GM12874 (cell line): ENCODE results near the gene SETD5.
A peak's percentile ranks its signal among the peaks of the same experiment; 100 is the strongest.

Source experiments
- TF ChIP-seq, protein P1 (sequence below): IDR thresholded peaks from 2 replicates; pipeline ENCODE4 v1.5.1; 2011; ENCODE audit warnings: low read depth, mild to moderate bottlenecking, control low read depth, low read length, moderate library complexity; ENCODE audit not compliant: insufficient read depth

SETD5 gene

DNA sequence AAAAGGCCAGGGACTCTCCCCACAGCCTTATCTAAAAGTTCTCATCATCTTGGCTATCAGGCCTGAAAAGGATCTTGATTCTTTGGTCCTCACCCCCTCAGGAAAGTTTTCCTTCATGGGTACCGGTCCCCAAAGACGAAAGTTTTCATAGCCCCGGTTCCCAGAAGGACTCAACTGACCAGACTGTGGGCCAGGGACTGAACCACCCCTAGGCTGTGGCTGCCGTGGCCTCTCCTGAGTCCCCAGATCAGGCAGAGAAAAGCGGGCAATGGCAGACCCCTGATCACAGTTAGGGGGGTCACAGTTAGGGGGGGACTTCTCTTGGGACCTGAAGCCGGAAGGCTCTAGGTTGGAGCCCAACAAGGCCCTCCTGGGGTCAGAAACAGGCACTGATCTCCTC is 101.4 kb downstream of the SETD5 start:
- TF ChIP-seq, protein P1, sequence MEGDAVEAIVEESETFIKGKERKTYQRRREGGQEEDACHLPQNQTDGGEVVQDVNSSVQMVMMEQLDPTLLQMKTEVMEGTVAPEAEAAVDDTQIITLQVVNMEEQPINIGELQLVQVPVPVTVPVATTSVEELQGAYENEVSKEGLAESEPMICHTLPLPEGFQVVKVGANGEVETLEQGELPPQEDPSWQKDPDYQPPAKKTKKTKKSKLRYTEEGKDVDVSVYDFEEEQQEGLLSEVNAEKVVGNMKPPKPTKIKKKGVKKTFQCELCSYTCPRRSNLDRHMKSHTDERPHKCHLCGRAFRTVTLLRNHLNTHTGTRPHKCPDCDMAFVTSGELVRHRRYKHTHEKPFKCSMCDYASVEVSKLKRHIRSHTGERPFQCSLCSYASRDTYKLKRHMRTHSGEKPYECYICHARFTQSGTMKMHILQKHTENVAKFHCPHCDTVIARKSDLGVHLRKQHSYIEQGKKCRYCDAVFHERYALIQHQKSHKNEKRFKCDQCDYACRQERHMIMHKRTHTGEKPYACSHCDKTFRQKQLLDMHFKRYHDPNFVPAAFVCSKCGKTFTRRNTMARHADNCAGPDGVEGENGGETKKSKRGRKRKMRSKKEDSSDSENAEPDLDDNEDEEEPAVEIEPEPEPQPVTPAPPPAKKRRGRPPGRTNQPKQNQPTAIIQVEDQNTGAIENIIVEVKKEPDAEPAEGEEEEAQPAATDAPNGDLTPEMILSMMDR = no peak

DNA sequence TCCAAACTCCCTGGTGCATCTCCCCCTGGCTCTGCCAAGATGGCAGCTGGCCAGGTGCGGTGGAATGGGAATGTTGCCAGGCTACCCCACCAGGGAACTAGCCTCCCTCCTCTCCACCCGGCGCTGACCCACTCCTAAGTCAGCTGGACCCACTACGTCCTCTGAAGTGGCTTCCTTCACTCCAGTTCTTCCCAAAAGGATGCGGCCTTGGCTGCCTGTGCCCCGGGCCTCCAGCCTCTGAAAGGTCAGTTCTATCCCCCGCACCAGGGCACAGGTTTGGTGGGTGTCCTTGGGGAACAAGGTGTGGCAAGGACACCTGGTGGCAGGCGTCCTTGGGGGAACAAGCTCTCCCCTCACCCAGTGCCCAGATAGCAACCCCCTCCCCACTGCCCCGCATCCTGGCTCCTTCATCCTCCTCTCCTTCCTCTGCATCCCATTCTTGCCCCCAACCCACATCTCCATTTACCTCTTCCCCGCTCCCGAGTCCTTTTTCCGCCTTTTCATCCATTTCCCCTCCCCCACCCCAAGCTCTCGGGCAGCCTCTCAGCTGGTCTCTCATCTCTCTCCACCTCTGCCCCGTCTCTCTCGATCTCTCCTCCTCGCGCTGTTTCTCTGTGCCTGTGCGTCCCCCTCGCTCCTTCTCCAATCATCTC is 102.2 kb downstream of the SETD5 start:
- TF ChIP-seq, protein P1 = no peak

DNA sequence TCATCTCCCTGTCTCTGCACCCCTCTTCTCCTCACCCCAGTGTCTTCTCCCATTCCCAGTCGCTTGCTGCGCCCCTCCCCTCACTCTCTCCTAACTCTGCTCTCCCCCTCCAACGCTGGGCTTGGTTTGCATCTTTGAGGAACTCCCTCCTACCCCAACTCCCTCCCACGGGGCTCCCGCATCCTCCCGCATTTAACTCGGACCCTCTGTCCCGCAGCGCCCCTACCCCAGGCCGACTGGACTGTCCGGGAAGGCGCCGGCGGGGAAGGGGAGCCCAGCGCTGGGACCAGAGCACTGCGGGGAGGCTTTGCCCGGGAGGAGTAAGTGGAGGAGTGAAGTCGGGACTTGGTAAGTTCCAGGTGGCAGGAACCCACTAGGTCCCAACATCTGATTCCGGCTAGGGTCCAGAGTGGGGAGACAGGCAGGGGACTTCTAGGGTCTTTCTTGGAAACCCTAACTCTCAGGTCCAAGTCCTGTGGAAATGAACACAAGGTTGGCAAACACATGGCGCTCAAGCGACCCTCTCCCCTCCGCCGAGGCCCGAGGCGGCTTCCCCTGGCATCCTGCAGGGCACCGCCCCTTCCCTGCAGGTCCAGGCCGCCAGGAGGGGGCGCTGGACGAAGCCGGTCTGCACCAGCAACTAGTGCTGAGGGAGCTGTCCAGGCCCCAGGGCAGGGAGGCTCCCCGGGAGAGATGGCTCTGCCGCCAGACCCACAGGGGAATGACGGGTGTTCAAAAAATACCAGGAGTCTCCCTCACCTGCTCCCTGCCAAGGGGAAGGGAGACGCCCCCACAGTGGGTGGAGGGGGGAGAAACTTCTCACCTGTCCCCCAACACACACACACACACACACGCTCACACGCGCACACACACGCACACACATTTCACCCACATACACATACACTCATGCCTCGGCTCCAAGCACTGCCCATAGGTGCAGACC is 103.0 kb downstream of the SETD5 start:
- TF ChIP-seq, protein P1 = peak; percentile 87

DNA sequence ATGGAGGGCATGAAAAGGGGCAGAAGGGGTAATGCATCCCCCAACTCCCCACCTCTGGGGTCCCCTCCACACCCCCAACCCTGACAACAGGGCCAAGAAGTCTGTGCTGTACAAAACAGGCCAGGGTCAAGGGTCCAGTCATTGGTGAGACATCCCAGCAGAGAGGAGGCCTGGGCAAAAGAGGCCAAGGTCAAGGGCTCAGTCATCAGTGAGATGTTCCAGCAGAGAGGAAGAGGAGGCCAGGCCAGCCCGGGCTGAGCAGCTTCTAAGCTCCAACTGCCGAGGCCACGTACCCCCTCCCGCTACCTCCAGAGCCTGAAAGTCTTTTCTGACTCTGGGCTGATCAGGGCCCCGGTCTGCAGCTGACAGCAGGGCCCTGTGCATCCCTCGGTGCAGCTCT is 103.8 kb downstream of the SETD5 start:
- TF ChIP-seq, protein P1 = no peak

DNA sequence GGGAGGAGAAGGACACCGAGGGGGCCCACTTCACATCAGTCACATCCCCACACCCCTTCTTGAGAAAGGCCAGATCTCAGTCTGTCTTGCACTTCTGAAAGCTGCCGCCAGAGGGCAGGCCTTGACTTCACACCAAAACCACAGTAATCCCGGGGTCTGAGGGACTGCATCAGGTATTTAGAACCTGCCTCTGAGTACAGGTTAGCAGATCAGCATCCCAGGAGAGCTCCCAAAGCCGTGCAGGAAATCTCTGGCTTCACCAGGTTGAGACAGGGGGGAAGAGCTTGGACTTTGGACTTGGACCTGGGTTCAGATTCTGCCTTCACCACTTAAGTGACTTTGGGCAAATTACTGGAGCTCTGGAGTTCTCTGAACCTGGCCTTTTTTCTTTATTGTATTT is 105.9 kb downstream of the SETD5 start:
- TF ChIP-seq, protein P1 = peak; percentile 91

DNA sequence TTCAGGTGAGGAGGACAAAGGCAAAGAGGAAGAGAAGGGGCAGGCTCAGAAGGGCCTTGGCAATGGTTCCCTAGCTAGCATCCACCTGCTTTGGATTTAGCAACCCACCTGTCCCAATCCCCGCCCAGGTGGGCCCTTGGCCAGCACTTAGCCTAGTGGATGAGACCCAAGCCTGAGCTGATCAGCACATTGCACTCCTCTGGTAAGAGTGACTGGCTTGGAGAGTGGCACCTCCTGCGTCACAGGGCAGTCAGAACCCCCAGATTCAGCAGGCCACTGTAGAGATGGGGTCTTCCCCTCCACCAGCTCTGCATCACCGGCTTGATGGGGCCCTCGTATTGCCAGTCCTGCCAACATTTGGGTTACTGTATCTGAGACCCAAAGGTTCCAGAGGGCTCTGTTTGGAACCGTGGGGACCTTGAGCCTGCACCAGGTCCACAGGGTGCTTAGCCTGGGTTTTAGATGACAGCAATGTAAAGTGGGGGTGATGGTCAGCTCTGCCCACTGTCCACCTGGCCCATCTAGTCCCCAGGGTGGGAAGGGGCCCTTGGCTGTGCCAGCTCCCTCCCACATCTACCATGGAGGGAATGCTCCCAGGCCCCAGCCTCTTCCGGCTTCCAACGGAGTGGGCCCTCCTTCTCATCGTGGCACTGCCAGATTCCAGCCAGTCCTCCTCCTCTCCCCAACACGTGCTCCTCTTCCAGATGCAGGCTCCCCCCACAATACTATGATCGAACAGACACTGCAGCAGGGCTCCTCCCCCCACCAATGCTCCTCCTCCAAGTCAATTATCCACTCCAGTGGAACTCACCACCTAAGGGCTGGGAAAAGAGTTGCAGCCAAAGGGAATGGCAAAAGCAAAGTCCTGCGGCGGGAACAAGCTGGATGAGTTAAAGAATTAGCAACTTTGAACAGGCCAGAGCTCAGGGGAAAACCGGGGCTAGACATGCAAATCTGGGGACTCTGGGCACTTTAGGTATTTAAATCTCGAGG is 110.5 kb downstream of the SETD5 start:
- TF ChIP-seq, protein P1 = no peak
